Liver (tissue), 3 donors: Measurements from ENCODE around the gene DPM3.

Experiments used
- FOXA1 ChIP-seq: IDR thresholded peaks from 2 replicates; pipeline ENCODE4 v1.6.1; 2016; ENCODE audit warnings: antibody characterized with exemption
- GABPA ChIP-seq, 2 donors: IDR thresholded peaks in 1 of 2; conservative IDR thresholded peaks in 1 of 2; 2 replicates each; pipeline ENCODE4 v1.6.1; 2016; ENCODE audit warnings: antibody characterized with exemption in 2 of 2, mild to moderate bottlenecking in 1 of 2, moderate library complexity in 1 of 2
- HNF4A ChIP-seq, 2 donors: conservative IDR thresholded peaks; 2 replicates each; pipeline ENCODE4 v1.6.1; 2016; ENCODE audit warnings: antibody characterized with exemption in 2 of 2, mild to moderate bottlenecking in 2 of 2
- MAX ChIP-seq: IDR thresholded peaks from 2 replicates; pipeline ENCODE4 v1.6.1; 2016; ENCODE audit warnings: antibody characterized with exemption
- SP1 ChIP-seq: IDR thresholded peaks from 2 replicates; pipeline ENCODE4 v1.6.1; 2018; ENCODE audit warnings: antibody characterized with exemption, mild to moderate bottlenecking
- TAF1 ChIP-seq: conservative IDR thresholded peaks from 2 replicates; pipeline ENCODE4 v1.6.1; 2016; ENCODE audit warnings: antibody characterized with exemption, mild to moderate bottlenecking
- TF ChIP-seq, protein P1 (sequence below): fragments of 150-350 bp; IDR thresholded peaks from 2 replicates; pipeline ENCODE4 v1.5.1; 2017; ENCODE audit warnings: improper control_type of control experiment, low read depth, low read length; ENCODE audit not compliant: missing input control
- TF ChIP-seq, protein P2 (sequence below): IDR thresholded peaks from 2 replicates; pipeline ENCODE4 v1.6.1; 2016; ENCODE audit warnings: antibody characterized with exemption
- donor health status: healthy.
- donor health status: healthy.

DNA sequence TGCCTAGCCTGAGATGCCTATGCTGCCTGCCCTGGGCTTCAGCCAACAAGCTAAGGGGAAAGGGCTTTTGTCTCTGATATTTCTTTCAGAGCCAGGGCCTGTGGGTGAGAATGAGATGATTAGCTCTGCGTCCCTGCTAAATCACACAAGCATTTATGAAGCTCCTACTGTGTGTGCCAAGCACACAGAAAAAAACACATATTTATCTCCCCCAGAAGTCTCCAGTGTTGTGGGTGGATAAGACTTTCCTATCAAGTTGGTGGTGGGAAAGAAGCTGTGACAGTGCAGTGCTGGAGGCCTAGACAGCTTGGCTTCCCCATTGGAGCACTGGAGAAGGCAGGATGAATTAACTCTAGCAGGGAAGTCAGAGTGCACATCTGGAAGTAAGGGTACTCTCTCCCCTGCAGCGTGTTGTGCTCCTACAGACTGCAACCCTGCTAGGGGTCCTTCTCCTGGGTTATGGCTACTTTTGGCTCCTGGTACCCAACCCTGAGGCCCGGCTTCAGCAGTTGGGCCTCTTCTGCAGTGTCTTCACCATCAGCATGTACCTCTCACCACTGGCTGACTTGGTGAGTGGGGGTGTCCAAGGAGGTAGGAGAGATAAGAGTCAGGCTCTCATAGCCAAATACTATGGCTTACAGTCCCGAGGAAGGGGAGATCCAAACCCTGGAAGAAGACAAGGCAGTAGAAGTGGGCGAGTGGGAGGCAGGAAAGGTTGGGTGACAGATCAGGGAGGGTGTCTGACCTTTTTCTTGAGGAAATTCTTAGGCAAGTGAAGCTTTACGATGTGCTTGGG lies 3.0 kb downstream of the DPM3 start:
- TF ChIP-seq, protein P1, sequence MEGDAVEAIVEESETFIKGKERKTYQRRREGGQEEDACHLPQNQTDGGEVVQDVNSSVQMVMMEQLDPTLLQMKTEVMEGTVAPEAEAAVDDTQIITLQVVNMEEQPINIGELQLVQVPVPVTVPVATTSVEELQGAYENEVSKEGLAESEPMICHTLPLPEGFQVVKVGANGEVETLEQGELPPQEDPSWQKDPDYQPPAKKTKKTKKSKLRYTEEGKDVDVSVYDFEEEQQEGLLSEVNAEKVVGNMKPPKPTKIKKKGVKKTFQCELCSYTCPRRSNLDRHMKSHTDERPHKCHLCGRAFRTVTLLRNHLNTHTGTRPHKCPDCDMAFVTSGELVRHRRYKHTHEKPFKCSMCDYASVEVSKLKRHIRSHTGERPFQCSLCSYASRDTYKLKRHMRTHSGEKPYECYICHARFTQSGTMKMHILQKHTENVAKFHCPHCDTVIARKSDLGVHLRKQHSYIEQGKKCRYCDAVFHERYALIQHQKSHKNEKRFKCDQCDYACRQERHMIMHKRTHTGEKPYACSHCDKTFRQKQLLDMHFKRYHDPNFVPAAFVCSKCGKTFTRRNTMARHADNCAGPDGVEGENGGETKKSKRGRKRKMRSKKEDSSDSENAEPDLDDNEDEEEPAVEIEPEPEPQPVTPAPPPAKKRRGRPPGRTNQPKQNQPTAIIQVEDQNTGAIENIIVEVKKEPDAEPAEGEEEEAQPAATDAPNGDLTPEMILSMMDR, result no peak
- TF ChIP-seq SP1 (no peak), FOXA1 (no peak), GABPA (IDR thresholded peaks at IDR 0.05 in 1 of 2, conservative IDR thresholded peaks at IDR 0.05 in 1 of 2) (no peak), MAX (no peak), TAF1 (no peak), HNF4A (conservative IDR thresholded peaks at IDR 0.05) (no peak)
- TF ChIP-seq, protein P2, sequence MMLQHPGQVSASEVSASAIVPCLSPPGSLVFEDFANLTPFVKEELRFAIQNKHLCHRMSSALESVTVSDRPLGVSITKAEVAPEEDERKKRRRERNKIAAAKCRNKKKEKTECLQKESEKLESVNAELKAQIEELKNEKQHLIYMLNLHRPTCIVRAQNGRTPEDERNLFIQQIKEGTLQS, result no peak
